DMS153 treated with DMSO at 0.1 percent for 48 hours (cell line): ENCODE results near the gene PCSK6.

ENCODE experiments used
- DNase-seq: peaks from one replicate; lab custom pipeline; 2025; ENCODE audit not compliant: unreplicated experiment; lab: John Stamatoyannopoulos, UW

The PCSK6 gene

DNA sequence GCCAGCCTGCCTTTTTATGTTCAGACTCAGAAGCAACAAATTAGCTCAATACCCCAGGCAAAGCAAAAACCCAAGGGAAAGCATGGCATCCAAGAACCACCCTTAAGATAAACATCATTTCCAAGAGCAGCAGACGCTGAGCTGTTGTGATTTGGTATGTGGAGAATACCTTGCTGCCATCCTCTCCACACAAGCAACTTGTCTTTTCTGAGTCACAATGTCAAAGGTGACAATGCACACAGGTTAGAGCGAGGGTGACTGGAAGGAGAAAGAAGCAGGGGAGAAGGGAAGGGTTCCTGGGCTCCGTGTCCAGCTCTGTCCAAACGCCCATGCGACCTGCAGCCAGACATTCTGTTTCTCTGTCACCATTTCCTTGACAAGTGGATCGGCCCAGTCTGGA, 6.0 kb downstream of the PCSK6 start:
- DNase-seq = no peak

DNA sequence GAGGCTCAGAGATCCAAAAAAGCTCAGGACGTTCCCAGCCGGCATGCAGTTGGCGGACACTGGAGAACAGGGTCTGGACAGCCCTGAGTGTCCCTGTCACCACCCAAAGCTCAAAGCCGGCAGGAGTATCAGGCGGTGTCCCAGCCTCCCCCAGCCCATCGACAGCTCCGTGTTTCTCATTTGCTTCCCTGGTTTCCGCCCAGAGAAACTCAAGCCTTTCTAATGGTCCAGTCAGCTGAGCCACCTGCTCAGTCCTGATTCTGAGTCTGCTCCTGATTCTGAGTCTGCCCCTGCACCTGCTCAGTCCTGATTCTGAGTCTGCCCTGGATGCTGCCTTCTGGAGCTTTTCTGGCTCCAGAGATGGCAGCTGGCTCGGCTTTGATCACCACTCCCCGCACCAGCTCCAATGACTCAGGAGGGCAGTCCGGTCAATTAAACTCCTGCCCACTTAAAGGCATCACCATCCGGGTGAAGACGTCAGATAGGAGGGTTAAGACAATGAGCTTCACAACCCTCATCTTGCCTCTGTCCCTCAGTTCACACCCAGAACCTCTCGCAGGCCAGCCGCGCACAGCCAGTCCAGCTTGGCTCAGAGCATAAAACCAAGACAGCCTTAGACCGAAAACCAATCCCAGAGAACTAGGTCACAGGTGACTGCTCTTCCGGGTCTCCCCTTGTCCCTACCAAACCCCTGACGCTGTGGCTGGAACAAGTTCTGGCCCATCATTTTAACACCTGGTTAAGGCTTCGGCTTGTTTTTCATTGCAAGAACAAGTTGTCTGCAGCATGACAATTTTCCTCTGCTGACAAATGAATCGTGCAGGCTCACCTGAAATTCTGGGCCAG, 6.8 kb downstream of the PCSK6 start:
- DNase-seq = no peak

DNA sequence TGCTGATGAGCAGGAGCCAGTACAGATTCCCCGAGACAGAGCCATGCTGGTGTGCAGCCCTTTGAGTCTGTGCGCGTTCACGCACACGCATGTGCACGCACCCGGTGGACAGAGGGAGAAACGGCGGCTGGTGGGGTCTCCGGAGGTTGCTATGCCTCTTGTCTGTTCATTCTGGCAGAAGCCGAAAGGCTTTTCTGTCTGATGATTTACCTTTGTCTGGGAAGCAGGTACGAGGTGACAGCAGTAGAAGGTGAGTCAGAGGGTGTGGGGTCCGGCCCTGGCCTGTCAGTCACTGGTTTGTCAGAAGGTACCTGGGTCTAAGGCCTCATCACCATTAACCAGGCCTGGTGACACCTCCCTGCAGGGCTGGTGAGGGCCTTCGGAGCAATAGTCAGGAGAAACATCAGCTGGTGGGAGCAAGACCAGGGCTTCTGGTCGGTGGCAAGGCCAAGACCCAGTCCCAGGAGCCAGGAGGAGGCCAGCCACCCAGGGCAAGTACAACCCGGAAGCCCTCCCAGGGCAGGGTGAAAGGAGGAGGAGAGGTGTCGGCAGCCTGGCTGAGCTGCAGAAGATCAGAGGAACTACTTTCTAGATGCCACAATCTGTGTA, 7.5 kb downstream of the PCSK6 start:
- DNase-seq = no peak

DNA sequence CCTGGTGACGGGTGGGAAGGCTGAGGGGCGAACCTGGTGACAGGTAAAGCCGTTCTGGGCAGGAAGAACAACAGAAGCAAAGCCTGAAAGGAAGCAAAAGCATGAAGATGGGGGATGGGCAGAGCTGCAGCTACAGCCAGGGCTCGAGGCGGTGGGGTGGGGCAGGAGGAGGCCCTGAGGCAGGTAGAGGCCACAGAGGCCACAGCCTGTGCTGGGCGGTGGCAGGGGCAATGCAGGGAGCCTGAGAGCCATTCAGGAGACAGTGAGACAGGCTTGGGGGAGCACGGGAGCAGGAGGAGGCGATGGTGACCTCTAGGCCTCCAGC, 8.2 kb downstream of the PCSK6 start:
- no peak for DNase-seq

DNA sequence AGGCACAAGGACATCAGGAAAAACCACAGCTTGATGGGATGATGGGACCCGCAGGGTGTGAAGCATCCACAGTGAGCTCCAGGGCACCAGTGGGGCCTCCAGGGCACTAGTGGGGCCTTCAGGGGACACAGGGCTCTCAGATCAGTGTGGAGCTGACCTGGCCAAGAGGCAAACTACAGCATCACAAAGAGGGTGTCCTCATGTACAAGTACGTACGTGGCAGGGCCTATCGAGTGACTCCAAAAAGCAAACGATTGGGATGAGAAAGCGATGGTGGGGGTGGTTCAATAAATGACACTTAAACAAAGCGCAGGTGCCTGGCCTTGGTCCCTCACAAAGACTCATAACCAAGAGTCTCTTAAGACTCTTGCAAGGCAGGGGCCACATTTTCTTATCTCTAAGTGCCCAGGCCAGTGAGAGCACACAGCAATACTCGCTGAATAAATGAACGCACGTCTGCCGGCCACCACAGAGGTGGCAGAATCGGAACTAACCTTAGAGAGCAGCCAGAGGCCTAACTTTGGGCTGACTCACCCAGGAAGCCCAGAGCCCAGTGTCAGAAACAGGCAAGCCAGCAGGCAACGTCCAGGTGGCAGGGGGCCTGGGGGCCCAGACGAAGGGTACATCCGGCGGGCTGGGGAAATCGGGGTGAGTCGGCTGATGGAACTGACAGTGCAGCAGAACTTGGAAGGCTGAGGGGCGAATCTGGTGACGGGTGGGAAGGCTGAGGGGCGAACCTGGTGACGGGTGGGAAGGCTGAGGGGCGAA, 8.7 kb downstream of the PCSK6 start:
- no peak for DNase-seq

DNA sequence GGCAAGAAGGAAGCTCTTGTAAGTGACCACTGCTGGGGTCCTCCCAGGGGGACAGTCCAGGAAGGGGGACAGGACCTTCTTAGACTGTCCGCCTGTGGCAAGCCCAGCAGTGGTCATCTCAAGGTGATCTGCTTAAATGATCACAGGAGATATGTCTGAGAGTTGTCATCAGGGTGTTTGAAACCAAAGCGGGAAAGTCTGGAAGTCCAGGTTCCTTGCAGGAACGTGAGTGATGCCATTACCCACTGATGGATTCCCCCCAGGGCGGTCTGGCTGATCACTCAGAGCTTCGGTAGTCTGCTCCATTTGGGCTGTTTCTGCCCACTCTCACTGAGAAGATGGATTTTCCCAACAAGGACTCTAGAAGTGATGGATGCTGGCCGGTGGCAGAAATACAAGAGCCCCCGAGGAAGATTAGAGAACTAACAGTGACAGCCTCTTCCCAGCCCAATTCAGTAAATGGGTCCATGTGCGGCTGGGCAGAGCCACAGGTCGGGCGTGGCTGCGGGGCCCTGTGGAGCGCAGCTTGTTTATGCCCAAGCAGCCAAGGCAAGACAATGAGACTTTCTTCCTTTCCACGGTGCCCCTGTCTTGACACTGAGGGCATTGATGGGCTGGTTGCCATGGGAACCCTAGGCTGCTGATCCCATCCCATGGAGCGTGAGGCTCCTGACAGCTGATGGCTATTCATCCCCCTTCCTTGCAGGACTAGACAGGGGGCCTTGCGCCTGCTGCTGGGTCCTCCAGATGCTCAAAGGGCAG, 9.5 kb downstream of the PCSK6 start:
- DNase-seq = no peak

DNA sequence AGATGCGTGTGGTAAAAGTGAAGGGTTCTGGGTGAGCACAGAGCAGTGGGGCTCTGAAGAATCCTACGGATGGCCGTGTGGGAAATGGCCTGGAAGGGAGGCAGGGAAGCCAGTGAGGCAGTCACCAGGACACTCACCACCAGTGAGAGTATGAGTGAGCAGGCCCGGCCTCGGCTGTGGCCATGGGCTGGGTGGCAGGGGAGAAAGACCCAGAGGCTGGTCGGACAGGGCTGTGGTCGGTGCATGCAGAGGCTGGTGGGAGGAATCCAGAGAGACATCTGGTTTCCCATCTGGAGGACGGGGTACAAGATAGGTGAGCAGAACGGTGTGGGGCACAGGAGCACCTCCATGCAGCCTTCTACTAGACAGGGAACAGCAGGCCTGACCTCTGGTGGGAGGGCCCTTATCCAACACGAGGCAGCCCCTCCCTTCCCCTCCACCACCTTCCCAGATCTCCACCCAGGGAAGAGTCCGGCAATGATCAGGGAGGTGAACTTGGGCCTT, 10.1 kb downstream of the PCSK6 start:
- no peak for DNase-seq

DNA sequence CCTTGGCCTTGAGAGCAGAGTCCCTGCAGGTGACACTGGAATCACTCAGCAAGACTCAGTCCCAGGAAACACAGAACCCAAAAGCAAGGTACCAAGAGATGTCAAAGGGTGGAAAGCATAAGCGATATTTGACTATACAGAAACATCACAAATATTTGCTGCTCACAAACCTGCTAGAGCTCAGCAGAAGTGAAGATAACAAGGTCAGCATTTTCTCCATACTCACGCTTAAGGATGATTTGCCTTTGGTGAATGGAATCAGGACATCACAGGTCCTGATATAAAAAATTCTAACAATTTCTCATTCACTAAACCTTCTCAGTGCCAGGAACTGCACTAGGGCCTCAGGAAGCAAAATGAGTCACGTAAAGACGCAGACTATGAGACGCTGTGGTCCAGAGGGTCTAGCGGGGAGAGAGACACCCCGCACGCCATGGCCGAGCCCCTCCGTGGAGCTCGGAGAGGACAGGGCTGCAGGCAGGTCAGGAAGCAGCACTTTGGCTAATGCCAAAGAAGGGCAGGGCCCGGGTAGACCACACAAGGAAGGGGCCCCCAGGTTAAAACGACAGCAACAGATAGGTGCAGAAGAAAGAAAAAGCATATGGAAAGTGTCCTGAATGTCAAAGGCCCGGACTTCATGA, 10.7 kb downstream of the PCSK6 start:
- no peak for DNase-seq

DNA sequence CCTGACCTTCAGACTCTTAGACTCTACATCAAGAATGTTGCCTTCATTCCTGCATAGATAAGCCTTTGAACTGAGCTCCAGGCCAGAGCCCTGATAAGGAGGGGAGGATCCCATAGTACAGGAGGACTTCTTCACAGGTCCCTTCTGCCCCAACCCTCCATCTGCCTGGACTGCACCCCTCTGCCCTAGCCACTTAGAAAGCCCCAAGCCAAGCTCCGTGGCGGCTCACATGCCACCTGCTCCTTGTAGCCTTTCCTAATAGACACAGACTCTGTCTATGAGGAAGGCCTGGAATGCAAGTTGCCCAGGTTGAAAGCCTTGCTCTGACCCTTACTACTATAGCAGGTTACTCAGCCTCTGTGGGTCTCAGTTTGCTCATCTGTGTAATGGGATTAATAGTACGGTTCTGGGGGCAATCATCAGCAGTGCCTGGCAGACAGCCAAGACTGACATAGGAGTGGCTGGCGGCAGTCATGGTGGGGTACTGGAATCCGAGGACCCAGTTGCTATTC, 11.6 kb downstream of the PCSK6 start:
- no peak for DNase-seq

DNA sequence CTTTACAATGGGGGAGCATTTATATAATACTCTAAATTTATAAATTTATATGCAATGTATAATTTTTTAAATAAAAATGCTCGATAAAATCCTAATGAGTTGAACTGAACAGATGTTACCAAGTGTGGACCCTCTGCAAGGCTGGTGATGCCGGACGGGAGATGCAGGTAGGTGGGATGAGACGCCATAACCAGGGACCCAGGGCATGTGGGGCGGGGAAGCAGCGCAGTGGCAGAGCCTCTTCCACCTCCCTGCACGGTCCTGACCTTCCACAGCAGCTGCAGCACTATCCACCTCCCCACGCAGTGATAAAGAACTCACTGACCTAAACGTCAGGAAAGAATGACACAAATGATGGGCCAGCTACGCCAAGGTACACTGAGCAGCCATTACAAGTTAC, 12.8 kb downstream of the PCSK6 start:
- no peak for DNase-seq

DNA sequence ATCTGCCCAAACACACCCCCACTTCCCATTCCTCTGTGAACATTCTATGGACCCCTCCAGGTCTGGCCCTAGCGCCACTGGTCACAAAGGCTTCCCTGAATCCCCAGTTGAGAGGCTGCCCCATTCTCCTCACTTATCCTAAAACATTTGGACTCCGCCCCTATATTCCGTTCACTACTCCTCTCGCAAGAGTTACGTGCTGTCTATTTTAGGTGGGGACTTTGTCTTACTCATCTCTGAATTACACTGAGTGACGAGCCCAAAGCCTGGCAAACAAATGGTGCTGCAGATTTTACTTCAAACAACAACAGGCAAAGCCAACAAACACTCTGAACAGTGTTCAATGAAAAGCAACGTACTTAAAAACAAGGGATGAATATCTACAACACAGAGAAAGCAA, 14.5 kb downstream of the PCSK6 start:
- DNase-seq = no peak

DNA sequence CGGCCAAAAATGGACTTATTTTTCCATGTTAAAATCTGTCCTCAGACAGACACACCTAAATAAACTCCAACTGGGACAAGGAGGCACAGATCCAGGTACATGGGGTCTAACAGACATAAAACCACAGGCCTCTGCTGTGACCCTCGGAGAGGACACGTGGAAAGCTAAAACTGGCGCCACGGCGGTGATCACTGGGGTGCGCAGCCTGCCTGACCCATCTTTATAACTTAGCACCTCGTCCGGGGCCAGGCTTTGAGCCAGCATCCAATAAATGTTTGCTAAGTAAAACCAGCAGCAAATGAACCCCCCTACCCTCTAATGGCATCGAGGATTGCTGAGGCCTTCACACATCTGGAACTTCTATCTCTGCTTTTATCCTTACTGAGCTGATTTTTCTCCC, 15.3 kb downstream of the PCSK6 start:
- DNase-seq = no peak

DNA sequence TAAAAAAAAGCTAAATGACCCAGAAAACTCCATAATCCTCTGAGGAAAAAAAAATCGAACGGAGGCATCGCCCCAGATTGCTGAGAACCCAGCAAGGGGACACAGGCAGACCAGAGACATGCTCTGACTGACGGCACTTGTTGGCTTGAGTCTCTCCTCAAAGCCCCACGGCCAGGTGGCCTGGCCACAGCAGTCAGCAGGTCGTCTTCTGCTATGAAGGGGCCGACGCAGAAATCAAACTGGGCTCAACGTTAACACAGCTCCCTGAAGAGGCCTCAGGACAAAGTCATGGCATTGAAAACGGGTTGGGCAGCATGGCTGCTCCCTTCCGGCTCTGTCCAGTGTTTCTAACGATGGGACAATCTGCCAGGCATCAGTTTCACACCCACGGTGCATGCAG, 17.5 kb downstream of the PCSK6 start:
- DNase-seq = no peak

DNA sequence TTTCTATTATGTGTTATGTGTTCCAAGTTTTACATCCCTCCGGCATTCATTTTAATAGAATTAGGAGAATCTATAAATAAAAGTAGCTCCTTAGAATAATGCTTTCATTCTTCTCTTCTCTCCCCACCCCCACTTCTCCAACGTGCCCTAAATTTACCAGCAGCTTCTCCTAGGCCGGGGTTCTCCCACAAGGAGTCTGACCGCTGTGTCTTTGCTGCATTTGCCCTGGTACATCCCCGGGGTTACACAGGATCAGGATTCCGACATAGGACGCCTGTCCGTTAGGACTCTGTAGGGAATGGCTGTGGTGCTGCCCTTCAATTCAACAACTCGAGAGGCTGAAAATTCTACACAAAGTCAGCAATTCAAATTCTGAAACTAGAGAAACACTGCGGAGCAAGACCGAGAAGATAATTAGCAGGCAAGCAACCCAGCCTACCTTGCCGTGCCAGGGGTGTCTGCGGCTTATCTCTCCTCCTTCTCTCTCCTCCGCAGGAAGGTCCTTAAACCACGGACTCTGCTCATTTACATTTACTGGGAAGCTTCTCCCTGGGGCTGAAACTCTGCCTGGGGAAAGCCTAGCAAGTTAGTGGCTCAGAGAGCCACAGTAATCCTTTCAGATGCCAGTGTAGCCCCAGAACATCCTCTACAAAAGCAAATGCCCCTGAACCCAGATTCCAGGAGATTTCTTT, 18.8 kb downstream of the PCSK6 start:
- DNase-seq = no peak

DNA sequence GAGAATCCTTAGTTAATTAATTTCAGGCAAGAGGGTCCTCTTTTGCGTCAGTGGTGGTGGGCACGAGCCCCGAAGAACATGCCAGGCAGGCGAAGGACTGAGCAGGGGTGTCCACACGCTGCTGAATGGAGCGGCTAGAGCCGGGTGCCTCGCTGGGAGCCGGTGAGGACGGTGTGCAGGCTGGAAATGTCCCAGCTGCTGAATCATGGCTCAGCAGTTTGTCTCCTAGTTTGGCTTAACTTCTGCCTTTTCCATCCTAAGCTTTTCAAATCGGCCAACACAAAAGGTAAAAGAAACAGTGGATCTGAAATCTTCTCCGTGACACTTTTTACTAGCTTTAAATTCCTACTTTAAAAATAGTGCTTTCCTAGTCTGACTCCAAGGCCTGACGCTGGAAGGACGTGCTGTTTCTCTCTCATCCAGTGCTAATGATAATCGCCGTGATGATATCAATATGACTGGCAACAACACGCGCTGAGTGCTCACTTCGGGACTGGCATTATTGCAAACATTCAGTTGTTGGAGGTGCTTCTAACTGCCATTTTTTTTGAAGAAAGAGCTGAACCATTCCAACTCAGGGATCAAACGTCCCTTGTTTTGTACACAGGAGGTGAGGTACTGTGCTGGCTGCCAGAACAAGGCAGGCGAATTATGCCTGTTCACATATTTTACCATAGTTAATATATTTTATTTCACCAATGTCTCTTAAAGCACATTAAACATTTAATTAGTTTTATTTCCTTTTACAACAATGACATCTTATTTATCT, 19.8 kb downstream of the PCSK6 start:
- no peak for DNase-seq

DNA sequence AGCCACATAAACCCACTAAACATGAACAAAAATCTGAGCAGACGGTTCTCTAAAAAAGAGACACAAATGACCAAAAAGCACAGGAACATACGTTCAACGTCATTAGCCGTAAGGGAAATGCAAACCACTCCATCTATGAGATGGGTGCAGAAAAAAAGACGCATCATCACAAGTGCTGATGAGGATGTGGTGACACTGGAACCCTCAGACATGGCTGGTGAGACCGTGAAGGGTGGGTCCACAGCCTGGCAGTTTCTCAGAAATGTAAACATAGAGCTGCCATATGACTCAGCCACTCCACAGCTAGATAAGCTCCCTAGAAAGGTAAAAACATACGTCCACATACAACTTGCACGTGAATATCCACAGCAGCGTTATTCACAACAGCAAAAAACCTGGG, 23.3 kb downstream of the PCSK6 start:
- no peak for DNase-seq

DNA sequence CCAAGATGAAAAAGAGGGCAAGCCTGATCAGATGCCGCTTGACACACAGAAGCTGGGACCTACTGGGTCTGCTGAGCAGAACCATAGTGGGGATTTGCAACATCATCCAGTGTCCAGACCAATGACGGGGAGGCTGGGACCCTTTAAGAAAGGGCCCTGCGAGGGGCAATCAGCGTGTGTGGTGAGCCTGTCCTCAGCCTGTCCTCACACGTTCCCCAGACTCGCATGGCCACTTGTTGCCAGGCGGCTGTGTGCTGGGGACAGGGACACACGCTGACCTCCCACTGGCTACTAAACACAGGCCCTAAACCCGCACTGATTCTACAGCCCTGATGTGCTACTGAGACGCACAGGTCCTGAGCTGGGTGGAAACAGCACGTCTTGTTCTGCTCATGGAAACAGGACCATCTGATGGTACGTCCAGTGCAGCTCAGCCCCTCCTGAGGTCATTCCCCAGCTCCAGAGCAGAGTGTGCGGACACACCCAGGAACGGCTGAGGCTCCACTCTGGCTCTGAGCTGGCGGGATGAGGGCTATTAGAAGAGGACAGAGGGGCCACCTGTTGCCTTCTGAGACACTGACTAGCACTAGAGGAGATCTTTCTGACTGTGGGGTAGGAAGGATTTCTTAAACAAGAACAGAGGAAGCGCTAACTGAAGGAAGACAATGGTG, 24.4 kb downstream of the PCSK6 start:
- DNase-seq = no peak

DNA sequence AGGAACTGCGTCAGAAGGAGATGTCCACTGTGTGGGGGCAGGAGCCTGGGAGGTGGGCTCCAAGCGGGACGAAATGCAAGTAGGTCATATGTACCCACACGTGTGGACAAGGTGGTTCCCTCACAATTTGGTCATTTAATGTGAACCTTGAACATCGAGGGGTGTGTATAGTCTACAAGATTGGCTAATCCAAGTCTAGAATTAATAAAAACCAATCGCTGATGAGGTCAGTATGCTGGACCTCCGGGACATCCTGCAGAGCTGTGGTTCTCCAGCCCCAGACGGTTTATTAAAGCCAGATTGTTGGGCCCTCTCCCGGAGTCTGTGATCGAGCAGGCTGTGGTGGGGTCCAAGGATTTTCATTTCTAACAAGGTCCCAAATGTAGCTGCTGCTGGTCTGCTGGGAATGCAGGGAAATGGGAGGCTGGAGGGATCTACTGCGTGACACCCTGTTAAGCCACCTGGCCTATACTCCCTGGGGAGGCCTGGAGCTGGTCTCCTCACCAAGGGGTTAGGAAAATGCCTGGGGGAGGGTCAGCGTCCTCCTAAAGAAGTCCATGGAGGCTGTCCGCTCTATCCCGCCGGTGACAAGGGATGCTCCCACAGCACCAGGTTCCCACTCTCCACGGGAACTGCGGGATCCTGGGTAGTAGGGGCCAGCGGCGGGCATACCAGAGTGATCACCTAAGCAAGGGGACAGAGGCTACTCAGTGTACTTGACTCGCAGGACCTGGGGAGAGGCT, 25.1 kb downstream of the PCSK6 start:
- no peak for DNase-seq
